ENCODE results near the gene CAMK1D. TPM values are rescaled to one million over a fixed set of nuclear protein-coding genes. Genes with fewer than 3 reads are reported as not detected.

CAMK1D gene
- total RNA-seq, 2 experiments from 2014 or later, result 19.0 to 25.6 TPM

DNA sequence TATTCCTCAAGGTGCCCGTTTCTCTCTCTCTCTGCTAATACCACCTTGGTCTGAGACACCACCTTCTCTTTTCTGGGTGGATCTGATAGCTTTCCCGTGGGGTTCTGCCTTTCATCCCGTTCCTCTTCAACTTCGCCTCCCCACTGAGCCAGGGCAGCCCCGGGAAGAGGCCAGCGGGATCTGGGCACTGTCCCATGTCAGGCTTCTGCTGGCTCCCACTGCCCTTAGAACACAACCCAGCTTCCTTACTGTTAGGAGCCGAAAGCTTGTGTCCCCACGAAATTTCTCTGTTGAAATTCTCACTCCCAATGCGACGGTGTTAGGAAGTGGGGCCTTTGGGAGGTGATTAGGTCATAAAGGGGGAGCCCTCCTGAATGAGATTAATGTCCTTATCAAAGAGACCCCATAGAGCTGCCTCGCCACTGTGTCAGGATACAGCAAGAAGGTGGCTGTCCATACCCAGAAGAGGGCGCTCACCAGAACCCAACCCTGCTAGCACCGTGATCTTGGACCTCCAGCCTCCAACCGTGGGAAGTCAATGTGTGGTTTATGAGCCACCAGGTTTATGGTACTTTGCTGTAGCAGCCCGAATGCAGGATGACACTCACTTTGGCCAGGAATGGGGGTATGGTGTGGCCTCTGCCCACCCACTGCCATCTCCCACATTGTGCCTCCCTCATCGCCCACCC, 79.2 kb downstream of the CAMK1D start:
- no peak overlapping the region for H2AFZ ChIP-seq (ENCODE audit: low read length)
- TF ChIP-seq, protein P1, sequence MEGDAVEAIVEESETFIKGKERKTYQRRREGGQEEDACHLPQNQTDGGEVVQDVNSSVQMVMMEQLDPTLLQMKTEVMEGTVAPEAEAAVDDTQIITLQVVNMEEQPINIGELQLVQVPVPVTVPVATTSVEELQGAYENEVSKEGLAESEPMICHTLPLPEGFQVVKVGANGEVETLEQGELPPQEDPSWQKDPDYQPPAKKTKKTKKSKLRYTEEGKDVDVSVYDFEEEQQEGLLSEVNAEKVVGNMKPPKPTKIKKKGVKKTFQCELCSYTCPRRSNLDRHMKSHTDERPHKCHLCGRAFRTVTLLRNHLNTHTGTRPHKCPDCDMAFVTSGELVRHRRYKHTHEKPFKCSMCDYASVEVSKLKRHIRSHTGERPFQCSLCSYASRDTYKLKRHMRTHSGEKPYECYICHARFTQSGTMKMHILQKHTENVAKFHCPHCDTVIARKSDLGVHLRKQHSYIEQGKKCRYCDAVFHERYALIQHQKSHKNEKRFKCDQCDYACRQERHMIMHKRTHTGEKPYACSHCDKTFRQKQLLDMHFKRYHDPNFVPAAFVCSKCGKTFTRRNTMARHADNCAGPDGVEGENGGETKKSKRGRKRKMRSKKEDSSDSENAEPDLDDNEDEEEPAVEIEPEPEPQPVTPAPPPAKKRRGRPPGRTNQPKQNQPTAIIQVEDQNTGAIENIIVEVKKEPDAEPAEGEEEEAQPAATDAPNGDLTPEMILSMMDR (conservative IDR thresholded peaks at IDR 0.05; ENCODE audit: low read length), result peak; percentile 25; the same call in 1 of the 2 replicates
- TF ChIP-seq EZH2phosphoT487 (IDR thresholded peaks at IDR 0.05; ENCODE audit: borderline replicate concordance, low read depth, low read length), result no peak
- BruUV-seq (replicated peaks), result no TSS peak
- no peaks in the 10 kb centered on the region; the same call in 1 of the 2 replicates for H3K79me2 ChIP-seq (ENCODE audit: insufficient read depth, low read depth, low read length)
- no peak overlapping the region for H3K4me3 ChIP-seq (ENCODE audit: low read depth, low read length, poor library complexity, severe bottlenecking)
- peaks cover 7% of the 10 kb centered on the region for H3K36me3 ChIP-seq (ENCODE audit: insufficient read depth, low read length)
- intact Hi-C loops (cut with micrococcal nuclease; ENCODE audit: unreplicated experiment), result no loop called here
- H3K4me1 ChIP-seq (ENCODE audit: insufficient read depth, low read length, poor library complexity, severe bottlenecking), result peaks cover 19% of the 10 kb centered on the region
- no peak for DNase-seq (ENCODE audit: low spot score)
- 0 out of 2 replicates have a peak, but pooled peaks cover 5% of the 10 kb centered on the region for H4K20me1 ChIP-seq (ENCODE audit: insufficient read depth, low read length)
- no peaks in the 10 kb centered on the region for H3K9me2 ChIP-seq (ENCODE audit: insufficient read depth, low read length)
- no peak overlapping the region for H3K27ac ChIP-seq (ENCODE audit: low read depth, low read length, poor library complexity, severe bottlenecking)
- CTCF ChIA-PET (ENCODE audit: unreplicated experiment), result no interaction called here
- no peaks in the 10 kb centered on the region for H3K9me3 ChIP-seq (ENCODE audit: low read length)
- H3K4me2 ChIP-seq (ENCODE audit: low read length), result no peak overlapping the region
- POLR2A ChIA-PET, result interaction anchor here (0.6 to 0.7 kb wide), 4 partner anchors 112 to 1253 kb away, joined by 3 to 4 read pairs (median 3); no protein-coding TSS in a partner anchor

DNA sequence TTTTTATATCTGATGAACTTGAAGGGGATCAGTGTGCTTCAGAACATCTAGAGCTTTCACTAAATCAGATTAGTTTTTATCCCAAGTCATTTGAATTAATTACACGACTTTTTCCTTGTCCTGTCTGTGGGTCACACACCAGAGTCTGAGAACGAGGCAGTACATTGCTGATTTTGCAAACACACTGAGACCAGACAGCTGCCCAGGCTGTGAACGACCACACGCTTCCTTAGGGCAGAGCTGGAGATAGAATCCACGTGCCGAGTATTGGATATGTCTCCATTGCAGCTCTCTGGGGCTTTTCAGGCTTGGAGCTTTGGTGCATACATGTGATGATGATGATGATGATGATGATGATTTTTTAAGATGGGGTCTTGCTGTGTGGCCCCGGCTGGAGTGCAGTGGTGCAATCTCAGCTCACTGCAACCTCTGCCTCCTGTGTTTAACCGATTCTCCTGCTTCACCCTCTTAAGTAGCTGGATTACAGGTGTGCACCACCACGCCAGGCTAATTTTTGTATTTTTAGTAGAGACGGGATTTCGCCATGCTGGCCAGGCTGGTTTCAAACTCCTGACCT, 81.1 kb downstream of the CAMK1D start:
- CTCF ChIA-PET (ENCODE audit: unreplicated experiment), result no interaction called here
- Histone ChIP-seq H4K20me1 (ENCODE audit: insufficient read depth, low read length) (0 out of 2 replicates have a peak, but pooled peaks cover 5% of the 10 kb centered on the region), H3K4me1 (ENCODE audit: insufficient read depth, low read length, poor library complexity, severe bottlenecking) (peaks cover 12% of the 10 kb centered on the region), H3K27ac (ENCODE audit: low read depth, low read length, poor library complexity, severe bottlenecking) (no peak overlapping the region), H3K4me3 (ENCODE audit: low read depth, low read length, poor library complexity, severe bottlenecking) (no peak overlapping the region), H3K79me2 (ENCODE audit: insufficient read depth, low read depth, low read length) (no peaks in the 10 kb centered on the region), H3K9me2 (ENCODE audit: insufficient read depth, low read length) (no peaks in the 10 kb centered on the region), H3K9me3 (ENCODE audit: low read length) (no peaks in the 10 kb centered on the region), H3K36me3 (ENCODE audit: insufficient read depth, low read length) (no peaks in the 10 kb centered on the region), H3K4me2 (ENCODE audit: low read length) (no peak overlapping the region), H2AFZ (ENCODE audit: low read length) (no peak overlapping the region)
- BruUV-seq (replicated peaks), result no TSS peak
- DNase-seq (ENCODE audit: low spot score), result no peak
- POLR2A ChIA-PET, result no interaction called here
- intact Hi-C loops (cut with micrococcal nuclease; ENCODE audit: unreplicated experiment), result no loop called here
- no peak for TF ChIP-seq EZH2phosphoT487 (IDR thresholded peaks at IDR 0.05; ENCODE audit: borderline replicate concordance, low read depth, low read length)
- TF ChIP-seq, protein P1 (conservative IDR thresholded peaks at IDR 0.05; ENCODE audit: low read length), result no peak

All from OCI-LY7 (cell line).